Measurements from ENCODE around the gene NPR1. TPM values are rescaled to one million over a fixed set of nuclear protein-coding genes. Genes with fewer than 3 reads are reported as not detected.

Gene NPR1
- total and polyA plus RNA-seq, 2 of the 13 experiments (the other 11 are each of a cell fraction or from before 2014, with no cell fraction given), result not detected

- TF ChIP-seq, protein P1, sequence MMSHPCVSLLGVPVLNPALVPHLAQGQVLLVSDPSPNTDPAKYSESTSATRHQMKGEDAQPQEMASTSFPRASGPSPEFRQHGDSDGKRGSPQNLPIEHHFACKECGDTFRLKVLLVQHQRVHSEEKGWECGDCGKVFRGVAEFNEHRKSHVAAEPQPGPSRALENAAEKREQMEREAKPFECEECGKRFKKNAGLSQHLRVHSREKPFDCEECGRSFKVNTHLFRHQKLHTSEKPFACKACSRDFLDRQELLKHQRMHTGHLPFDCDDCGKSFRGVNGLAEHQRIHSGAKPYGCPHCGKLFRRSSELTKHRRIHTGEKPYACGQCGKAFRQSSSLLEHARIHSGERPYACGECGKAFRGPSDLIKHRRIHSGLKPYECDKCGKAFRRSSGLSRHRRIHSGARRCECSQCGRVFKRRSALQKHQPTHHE (CRISPR knock-in tag; IDR thresholded peaks at IDR 0.05; ENCODE audit: borderline replicate concordance), result no peak
- TF ChIP-seq, protein P2, sequence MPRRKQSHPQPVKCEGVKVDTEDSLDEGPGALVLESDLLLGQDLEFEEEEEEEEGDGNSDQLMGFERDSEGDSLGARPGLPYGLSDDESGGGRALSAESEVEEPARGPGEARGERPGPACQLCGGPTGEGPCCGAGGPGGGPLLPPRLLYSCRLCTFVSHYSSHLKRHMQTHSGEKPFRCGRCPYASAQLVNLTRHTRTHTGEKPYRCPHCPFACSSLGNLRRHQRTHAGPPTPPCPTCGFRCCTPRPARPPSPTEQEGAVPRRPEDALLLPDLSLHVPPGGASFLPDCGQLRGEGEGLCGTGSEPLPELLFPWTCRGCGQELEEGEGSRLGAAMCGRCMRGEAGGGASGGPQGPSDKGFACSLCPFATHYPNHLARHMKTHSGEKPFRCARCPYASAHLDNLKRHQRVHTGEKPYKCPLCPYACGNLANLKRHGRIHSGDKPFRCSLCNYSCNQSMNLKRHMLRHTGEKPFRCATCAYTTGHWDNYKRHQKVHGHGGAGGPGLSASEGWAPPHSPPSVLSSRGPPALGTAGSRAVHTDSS (CRISPR knock-in tag; conservative IDR thresholded peaks at IDR 0.05), result no peak
- peak; percentile 72 for TF ChIP-seq SALL1 (CRISPR knock-in tag; IDR thresholded peaks at IDR 0.05)
- TF ChIP-seq, protein P3, sequence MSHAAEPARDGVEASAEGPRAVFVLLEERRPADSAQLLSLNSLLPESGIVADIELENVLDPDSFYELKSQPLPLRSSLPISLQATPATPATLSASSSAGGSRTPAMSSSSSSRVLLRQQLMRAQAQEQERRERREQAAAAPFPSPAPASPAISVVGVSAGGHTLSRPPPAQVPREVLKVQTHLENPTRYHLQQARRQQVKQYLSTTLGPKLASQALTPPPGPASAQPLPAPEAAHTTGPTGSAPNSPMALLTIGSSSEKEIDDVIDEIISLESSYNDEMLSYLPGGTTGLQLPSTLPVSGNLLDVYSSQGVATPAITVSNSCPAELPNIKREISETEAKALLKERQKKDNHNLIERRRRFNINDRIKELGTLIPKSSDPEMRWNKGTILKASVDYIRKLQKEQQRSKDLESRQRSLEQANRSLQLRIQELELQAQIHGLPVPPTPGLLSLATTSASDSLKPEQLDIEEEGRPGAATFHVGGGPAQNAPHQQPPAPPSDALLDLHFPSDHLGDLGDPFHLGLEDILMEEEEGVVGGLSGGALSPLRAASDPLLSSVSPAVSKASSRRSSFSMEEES (CRISPR knock-in tag; IDR thresholded peaks at IDR 0.05), result peak; percentile 69
- no peak for TF ChIP-seq IRX3 (CRISPR knock-in tag; IDR thresholded peaks at IDR 0.05; ENCODE audit: borderline replicate concordance, low read depth)
- TF ChIP-seq, protein P4, sequence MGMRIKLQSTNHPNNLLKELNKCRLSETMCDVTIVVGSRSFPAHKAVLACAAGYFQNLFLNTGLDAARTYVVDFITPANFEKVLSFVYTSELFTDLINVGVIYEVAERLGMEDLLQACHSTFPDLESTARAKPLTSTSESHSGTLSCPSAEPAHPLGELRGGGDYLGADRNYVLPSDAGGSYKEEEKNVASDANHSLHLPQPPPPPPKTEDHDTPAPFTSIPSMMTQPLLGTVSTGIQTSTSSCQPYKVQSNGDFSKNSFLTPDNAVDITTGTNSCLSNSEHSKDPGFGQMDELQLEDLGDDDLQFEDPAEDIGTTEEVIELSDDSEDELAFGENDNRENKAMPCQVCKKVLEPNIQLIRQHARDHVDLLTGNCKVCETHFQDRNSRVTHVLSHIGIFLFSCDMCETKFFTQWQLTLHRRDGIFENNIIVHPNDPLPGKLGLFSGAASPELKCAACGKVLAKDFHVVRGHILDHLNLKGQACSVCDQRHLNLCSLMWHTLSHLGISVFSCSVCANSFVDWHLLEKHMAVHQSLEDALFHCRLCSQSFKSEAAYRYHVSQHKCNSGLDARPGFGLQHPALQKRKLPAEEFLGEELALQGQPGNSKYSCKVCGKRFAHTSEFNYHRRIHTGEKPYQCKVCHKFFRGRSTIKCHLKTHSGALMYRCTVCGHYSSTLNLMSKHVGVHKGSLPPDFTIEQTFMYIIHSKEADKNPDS (CRISPR knock-in tag; IDR thresholded peaks at IDR 0.05), result peak; percentile 55; the same call in 1 of the 2 replicates
- TF ChIP-seq NFIC (IDR thresholded peaks at IDR 0.05; ENCODE audit: low read length), result no peak
- TF ChIP-seq SMC3 (IDR thresholded peaks at IDR 0.05; ENCODE audit: low read length), result no peak
- no peak for TF ChIP-seq ZNF567 (CRISPR knock-in tag; IDR thresholded peaks at IDR 0.05; ENCODE audit: borderline replicate concordance)
- peak; percentile 42 for TF ChIP-seq MED1 (CRISPR knock-in tag; IDR thresholded peaks at IDR 0.05)
- TF ChIP-seq, protein P5, sequence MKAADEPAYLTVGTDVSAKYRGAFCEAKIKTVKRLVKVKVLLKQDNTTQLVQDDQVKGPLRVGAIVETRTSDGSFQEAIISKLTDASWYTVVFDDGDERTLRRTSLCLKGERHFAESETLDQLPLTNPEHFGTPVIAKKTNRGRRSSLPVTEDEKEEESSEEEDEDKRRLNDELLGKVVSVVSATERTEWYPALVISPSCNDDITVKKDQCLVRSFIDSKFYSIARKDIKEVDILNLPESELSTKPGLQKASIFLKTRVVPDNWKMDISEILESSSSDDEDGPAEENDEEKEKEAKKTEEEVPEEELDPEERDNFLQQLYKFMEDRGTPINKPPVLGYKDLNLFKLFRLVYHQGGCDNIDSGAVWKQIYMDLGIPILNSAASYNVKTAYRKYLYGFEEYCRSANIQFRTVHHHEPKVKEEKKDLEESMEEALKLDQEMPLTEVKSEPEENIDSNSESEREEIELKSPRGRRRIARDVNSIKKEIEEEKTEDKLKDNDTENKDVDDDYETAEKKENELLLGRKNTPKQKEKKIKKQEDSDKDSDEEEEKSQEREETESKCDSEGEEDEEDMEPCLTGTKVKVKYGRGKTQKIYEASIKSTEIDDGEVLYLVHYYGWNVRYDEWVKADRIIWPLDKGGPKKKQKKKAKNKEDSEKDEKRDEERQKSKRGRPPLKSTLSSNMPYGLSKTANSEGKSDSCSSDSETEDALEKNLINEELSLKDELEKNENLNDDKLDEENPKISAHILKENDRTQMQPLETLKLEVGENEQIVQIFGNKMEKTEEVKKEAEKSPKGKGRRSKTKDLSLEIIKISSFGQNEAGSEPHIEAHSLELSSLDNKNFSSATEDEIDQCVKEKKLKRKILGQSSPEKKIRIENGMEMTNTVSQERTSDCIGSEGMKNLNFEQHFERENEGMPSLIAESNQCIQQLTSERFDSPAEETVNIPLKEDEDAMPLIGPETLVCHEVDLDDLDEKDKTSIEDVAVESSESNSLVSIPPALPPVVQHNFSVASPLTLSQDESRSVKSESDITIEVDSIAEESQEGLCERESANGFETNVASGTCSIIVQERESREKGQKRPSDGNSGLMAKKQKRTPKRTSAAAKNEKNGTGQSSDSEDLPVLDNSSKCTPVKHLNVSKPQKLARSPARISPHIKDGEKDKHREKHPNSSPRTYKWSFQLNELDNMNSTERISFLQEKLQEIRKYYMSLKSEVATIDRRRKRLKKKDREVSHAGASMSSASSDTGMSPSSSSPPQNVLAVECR (CRISPR knock-in tag; IDR thresholded peaks at IDR 0.05; ENCODE audit: borderline replicate concordance), result peak; percentile 77
- no peak for TF ChIP-seq MLX (CRISPR knock-in tag; IDR thresholded peaks at IDR 0.05)
- TF ChIP-seq RXRA (CRISPR knock-in tag; IDR thresholded peaks at IDR 0.05), result peak; percentile 39; the same call in 1 of the 2 replicates
- TF ChIP-seq EEA1 (CRISPR knock-in tag; IDR thresholded peaks at IDR 0.05; ENCODE audit: borderline replicate concordance), result no peak
- no peak for TF ChIP-seq ZNF737 (CRISPR knock-in tag; IDR thresholded peaks at IDR 0.05; ENCODE audit: borderline replicate concordance)
- TF ChIP-seq ZNF7 (CRISPR knock-in tag; IDR thresholded peaks at IDR 0.05), result no peak
These were observed 19.9 kb upstream of the NPR1 start, which contains the start of gene SNAPIN (continued) for GRCh38 chr1:153658400-153659174.

Data from HepG2 (cell line).